Smooth muscle cell of the brain vasculature (primary cell): Measurements from ENCODE around the gene RFLNA.

ENCODE experiments used
- DNase-seq: peaks from one replicate; pipeline ENCODE4 v3.0.0-alpha.2; 2012; ENCODE audit warnings: low read depth, low spot score

RFLNA gene

DNA sequence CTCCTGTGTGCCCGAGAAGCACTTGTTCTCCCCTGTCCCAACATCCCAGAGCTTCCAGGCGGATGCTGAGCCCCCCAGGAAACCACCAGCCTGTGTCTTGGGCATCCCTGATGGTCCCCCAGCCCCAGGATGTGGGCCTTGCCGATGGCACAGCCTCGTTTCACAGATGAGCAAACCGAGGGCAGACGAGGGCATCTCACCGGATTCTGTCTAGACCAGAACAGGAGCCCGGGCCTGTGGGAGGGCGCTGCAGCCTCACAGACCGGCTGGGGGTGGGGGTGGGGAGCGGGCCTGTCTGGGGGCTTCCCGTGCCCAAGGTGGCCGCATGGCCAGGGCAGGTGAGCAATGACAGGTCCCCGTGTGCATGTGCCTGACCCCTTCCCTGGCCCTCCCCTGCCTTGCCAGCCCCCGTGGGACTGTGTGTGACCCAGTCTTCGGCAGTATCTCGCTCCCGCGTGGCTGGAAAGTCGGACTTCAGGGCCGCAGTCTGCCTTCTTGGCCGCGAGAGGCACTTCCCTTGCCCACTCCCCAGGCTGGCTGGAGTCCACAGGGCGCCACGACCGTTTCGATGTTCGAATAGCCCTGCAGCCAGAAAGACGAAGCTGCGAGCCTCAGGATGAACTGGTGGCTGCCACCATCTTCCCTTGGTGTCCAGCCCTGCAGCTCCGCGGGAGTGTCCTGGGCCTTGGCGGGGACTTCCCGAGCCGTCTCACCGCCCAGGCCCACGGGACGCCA lies 8.9 kb downstream of the RFLNA start:
- DNase-seq: no peak

DNA sequence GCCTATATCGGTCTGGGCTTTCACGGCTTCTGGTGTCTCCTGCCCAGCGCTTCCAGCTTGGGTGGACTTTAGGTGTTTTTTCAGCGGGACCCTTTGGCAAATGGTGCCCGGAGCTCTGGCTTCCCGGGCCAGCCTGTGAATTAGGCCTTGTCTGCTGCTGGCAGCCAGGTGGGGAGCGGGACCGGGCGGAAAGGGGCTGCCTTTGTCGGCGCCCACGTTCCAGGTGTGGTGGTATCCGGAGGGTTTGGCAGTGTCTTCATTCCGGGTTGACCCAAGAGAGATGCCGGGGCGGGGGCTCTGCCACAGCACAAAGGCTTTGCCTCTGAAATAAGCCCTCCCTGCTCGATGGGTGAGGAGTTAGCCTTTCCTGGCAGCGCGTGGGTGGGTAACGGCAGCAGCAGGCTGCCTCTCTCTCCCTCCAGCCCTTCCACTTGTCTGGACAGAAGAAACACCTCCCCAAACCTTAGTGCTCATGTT lies 9.5 kb downstream of the RFLNA start:
- no peak for DNase-seq

DNA sequence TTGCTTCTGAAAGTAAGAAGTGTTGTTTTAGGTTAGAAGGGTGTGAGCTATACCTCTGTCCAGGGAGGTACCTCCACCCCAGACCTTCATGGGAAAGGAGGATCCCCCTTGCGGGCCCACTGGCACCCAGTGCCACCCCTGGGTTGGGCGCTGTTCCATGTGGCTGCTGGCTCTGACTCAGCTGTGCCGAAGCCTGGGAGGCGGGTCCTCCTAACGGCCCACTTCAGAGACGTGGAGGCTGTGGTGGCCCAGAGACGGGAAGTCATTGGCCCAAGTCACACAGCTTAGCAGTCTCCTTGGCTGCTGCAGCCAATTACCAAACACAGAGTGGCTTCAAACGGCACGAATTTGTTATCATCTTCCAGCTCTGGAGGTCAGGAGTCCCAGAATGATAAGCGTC lies 10.2 kb downstream of the RFLNA start:
- DNase-seq: no peak

DNA sequence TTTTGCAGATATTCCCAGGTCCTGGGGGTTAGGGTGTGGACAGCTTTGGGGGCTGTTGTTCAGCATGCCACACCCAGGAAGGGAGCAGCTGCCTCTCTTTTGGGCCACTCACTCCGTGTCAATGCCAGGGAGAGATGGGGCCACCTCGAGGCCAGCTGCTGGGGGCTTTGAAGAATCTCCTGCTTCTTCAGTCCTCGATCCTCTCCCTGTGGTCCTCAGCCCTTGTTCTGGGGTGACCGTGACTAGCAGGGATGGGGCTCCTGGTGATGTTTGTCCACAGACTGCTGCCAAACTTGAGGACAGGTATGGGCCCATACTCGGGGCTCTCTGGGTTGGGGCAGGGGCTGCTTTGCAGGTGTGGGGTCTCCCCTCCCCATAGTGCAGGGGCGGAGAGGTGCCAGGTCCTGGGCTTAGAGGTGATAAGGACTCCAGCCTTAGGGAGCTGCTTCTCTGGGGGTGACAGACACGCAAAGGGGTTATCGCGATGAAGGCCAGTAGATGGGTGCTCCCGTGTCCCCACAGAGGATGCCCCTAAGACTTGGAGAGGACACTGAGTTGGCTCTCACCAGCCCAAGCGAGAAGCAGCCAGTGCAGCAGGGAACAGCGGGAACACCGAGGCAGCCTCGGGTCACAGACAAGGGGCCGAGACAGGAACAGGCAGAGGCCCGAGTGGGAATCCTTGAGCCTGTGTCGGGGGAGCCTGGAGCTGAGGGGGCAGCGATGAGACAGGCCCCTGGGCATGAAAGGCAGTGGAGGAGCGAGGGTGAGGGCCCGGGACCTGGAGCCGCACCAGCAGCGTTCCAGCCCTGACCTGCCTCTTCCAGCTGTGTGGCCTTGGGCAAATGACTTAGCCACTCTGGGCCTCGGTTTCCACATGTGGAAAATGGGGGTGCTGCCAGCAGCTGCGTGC lies 11.1 kb downstream of the RFLNA start:
- no peak for DNase-seq

DNA sequence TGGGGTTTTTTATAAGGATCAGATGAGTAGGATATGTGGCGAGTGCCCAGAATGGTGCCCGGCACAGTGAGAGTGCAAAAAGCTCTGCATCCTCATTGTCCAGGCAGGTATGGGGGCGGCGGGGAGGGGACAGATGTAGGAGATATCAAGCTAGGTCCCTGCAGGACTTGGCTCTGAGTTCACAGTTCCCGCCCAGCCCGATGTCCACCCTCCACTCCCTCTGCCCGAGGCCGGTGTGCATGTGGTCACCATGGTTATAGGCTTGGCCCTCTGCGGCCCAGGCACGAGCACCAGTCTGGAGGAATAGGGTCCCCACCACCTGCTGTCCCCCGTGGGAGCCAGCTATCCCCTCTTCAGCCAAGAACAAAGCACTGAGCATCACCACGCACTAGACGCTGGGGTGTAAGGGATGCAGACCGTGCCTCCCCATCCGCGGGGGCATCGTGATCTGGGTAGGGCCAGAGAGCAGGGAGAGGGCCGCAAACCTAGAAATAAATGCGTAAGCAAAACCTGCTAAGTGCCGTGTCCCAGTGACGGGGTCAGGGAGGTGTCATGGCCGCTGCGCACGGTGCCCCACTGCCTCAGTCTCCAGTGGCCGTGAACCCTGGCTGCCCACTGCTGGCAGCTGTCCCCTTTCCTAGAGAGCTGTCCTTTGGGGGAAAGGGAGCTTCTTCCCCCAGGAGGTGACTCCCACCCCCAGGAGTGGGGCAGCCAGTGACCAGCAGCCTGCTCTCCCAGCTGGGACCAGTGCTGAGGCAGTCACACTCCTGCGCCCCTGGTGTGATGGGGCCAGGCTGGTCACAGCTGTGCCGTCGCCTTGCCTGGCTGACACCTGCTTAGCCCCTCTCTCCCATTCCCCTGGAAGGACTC lies 12.0 kb downstream of the RFLNA start:
- DNase-seq: no peak

DNA sequence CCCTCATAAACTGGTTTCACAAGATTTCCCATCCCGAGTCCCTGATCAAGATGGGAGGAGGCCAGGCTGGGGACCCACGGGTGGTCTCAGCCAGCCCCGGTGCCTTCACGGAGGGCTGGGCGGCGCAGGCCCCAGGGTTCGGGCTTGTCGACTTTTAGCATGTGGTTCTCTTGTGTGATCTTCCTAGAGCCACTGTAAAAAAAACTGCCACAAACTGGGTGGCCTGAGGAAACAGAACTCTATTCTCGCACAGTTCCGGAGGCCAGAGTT lies 12.6 kb downstream of the RFLNA start:
- no peak for DNase-seq

DNA sequence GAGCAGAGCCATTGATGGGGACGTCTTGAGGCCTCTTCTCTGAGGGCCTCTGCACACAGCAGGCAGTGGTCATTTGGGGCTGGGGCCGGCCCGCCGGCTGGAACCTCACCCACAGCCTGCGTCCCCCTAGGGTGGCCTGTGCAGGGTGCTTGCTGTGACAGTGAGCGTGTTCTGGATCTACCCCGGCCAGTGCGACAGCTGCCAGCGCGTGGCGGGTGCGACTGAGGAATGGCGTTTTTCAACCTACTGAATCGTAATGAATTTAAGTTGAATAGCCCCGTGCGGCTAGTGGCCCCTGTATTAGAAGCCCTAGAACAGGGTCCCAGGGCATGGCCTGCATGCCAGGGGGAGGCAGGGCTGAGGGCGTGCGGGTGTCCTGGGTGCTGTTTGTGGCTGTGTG lies 13.8 kb downstream of the RFLNA start:
- no peak for DNase-seq

DNA sequence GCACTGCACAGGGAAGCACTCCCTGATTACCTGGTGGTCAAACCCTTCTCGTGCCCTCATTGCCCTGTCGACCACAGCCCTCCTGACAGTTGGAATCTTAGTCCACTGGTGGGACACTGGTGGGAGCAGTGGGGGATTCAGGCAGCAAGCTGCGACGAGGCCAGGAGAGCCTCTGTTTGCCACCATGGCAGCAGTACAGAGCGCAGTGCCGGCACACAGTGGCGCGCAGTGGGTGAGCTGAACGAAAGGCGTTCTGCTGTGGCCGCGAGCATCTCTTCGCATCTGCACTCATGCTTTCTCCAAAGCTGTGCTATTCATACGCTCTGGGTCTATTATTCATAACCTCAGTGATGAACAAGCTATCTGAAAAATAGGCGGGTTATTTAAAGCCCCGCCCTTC lies 14.3 kb downstream of the RFLNA start:
- no peak for DNase-seq

DNA sequence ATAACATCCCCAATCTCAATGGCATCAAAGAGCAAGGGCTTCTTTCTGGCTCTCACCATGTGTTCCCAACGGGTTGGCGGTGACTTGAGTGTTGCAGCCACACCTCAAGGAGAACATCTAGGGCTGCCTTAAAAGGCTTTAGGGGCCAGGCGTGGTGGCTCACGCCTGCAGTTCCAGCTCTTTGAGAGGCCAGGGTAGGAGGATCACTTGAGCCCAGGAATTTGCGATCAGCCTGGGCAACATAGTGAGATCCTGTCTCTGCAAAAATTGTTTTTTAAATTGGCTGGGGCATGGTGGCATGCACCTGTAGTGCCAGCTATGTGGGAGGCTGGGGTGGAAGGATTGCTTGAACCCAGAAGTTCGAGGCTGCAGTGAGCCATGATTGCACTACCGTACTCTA lies 14.9 kb downstream of the RFLNA start:
- DNase-seq: no peak

DNA sequence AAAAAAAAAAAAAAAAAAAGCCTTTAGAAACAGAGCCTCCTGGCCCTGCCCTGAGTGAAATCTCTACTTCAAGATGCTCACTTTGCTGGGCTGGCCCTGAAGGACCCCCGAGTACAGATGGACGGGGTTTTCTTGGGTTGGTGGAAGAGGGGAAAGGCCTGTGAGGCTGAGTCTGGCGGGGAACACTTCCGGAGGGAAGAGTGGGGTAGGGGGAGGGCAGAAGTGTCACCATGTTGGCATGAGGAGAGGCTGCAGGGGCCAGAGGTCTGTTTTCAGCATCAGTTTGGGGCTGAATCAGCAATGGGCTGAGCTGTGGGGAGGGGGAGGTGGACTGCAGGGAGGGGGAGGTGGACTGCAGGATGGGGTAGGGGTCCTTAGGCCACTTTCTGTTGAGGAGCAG lies 15.3 kb downstream of the RFLNA start:
- DNase-seq: no peak

DNA sequence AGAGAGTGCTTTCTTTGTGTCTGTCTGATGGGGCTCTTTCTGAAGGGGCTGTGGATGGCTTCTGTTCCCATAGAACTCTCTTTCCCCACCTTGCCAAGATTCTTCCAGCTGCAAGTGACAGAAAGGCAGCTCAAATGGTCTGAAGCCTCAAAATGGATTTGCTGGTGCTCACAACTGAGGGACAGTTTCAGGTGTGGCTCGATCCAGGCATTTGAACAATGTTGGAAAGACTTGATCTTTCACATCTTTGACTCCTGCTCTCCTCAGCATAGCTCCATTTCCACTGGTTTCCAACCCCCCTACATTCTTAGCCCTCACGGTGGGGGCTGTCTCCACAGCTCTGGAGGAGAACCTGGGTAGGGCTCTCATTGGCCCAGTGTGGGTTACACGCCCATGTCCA lies 15.9 kb downstream of the RFLNA start:
- DNase-seq: no peak

DNA sequence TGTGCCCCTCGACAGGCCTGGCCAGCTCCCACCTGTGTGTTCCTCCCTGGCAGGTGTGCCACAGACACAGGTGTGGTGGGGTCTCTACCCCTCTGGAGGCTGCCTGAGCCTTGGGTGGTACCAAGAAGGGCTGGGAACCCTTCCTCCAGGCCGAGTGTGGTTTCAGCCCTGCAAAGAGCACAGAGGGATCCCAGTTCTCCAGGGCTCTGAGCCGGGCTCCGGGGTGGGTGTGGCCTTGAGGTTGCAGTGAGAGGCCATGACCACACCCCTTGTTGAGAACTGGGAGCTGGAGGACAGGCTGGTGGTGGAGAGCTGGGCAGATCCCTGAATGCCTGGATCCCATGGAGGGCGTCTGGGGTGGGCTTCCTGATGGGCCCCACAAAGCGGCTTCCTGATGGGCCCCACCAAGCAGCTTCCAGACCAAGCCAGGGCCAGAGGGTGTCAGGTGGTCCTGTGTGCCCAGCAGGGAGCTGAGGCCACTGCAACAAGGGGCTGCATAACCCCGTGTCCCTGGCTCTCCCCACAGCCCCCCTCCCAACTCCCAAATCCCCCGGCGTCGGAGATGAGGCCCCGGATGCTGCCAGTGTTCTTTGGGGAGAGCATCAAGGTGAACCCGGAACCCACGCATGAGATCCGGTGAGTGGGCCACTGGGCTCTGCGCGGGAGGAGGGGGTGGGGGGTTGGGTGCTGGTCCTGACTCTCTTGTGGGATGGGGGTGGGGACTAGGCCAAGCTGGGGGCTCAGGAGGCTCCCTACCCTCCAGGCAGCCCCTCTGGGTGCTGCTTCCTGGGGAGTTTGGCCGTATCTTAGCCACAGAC lies 16.6 kb downstream of the RFLNA start:
- no peak for DNase-seq

DNA sequence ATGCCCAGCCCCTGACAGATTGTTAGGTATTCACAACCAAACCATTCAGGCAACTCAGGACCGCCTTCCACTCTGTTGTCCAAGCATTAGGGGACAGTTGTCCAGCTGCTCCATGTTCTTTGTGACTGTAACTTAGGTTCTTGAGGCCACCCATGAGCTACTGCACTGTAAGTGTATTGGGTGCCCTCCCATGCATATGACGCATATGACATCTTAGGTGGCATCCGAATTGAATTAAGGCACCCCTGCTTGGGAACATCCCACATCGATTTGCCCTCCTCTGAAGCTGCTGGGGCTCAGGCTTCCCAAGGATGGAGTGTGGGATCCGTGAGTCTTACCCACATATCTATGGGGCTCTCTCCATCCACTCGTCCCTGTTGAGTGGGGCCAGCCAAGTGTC lies 17.7 kb downstream of the RFLNA start:
- no peak for DNase-seq

DNA sequence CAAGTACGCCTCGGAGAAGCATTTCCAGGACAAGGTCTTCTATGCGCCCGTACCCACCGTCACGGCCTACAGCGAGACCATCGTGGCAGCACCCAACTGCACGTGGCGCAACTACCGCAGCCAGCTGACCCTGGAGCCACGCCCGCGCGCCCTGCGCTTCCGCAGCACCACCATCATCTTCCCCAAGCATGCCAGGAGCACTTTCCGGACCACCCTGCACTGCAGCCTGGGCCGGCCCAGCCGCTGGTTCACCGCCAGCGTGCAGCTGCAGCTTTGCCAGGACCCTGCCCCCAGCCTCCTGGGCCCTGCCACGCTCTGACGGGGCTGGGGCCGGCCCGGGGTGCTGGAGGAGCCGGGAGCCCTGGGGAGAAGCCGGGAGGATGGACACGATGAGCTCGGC lies 19.3 kb downstream of the RFLNA start:
- DNase-seq: no peak

DNA sequence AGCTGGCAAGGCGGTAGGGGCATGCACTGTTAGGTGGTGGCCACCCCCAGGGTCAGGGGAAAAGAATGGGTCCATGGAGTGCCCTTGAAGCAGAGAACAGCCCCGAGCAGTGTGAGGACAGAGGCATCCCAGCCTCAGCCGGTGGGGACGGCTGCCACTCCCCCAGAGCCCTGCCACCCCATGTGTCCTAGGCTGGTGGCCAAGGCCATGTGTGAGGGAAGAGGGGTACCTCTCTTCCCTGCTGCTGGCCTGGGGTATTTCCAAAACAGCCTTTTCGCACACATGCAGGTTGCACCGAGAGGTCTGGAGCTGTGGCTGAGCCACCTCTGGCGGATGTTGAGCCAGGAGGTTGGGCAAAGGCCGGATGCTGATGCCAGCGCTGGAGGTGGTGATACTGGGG lies 19.9 kb downstream of the RFLNA start:
- DNase-seq: no peak

DNA sequence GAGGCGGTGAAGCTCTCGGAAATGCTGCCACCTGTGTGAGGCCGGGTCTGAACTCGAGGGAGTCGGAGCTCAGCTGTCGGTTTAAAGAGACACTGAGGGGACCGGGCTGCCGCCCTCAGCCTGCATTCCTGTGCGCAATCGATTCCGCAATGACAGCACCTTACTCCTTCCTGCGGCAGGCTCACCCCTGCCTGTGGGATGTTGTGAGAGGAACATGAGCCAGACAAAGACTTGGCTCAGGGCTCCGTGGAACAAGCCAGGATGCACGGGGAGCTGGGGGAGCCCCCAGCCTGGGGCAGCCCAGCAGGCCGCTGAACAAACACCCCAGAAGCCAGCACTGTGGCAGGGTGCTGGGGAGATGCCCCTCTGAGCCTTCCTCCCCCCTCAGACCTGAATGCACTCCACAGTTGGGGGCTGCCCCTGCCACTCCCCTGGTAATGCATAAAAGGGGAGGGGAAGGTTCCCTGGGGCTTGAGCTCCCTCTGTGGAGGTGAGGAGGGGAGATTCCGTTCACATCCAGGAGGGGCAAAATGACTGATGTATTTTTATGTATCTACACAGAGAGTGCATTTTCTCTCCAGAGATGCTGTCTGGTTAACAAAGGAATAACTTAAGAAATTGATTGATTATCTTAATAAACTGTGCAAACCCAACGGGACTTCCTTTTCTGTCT lies 20.6 kb downstream of the RFLNA start:
- no peak for DNase-seq

DNA sequence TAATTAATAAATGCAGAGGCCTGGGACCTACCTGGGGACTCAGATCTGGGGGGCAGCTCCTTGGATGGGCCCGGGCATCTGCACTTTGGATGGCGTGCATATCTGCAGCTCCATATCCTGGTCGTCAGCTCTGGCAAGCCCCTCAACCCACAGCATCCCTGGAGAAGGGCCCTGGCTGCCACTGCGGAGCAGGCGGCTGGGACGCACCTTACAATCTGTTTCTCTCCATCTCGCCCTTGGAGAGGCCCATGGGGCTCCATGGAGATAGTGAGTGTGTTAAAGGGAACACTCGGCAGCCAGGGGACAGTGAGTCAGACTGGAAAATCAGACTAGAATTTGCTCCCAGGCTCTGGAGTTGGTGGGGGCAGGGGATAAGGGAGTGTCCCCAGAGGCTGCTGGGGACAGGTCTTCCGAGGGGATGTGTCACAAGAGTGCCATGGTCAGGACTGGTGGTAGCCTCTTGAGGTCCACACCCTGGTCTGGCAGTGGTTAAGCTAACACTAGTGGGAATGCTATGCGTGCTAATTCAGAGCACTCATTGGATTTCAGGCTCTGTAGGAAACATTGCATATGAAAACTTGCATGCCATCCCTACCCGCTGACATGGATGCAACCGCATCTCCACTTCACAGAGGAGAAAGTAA lies 21.5 kb downstream of the RFLNA start:
- no peak for DNase-seq

DNA sequence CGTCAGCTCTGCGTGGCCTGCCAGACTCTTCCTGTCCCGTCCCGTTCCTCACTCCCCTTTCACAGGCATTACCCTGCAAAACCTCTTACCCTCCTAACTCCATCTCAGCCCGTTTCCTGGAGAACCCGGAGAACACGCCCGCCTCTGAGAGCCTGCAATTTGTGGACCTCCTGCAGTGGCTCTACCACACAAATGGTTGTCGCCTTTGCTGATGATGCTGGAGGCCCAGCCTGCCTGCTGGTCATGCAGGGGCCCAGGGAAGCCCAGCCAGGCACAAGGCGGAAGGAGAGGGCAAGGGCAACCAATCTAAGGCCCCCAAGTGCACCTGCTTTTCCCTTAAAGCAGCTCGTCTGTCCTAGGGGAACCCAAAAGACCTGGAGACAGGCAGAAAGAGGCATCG lies 22.5 kb downstream of the RFLNA start:
- no peak for DNase-seq

DNA sequence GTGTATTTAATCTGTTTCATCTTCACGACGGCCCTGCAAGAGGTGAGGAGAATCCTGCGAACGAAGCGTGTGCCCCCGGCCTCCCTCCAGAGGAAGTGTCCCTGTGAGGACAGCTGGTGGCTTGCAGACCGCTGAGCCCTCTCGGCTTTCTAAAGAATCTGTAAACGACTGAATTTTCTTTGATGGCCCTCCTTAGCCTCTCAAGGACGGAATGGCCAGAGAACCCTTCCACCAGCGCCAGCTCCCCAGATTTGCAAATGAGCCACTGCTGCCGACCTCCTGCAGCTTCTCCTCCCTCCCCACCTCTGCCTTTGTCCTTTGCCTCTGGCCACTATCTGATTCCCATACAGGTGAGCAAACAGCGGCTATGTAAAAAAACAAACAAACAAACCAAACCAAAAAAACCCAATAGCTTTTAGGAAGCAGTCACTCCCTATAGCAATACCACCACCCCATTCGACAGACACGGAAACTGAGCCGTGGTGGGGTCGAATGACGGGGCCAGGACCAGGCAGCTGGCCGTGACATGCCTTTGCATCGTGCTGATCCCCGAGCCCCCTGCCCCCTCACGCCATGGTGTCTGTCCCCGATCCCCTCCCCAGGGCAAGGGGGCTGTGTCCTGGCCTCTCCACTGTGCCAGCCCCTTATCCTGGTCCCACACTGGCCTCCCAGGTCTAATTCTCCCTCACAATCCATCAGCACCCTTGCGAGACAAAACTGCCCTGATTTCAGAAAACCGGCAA lies 23.6 kb downstream of the RFLNA start:
- no peak for DNase-seq
